GM18507 (cell line): ENCODE data around the gene TPP2.

ENCODE experiments used
- DNase-seq: peaks from one replicate; pipeline ENCODE4 v3.0.0; 2011; ENCODE audit warnings: low read depth; ENCODE audit not compliant: insufficient read length; ENCODE audit errors: extremely low spot score
- FAIRE-seq: peaks from 2 replicates; lab custom pipeline; 2011; peaks lifted over from hg19 to GRCh38; lab: Jason Lieb, UNC

The TPP2 gene

GRCh38 chr13:102591988-102592781, 4.6 kb upstream of the TPP2 start:
- FAIRE-seq = peak; percentile 92

GRCh38 chr13:102593466-102593865, 3.3 kb upstream of the TPP2 start:
- DNase-seq (no peak), FAIRE-seq (no peak)

More at GRCh38 chr13:102591988-102592781, 4.6 kb upstream of the TPP2 start:
- no peak for DNase-seq

- DNase-seq (peak; percentile 4), FAIRE-seq (peak; percentile 75)
These were observed 509 bp downstream of the TPP2 start for GRCh38 chr13:102597029-102597961.

- DNase-seq (no peak), FAIRE-seq (no peak)
These were observed 1.3 kb downstream of the TPP2 start for GRCh38 chr13:102598061-102598460.

GRCh38 chr13:102599426-102600012, 2.7 kb downstream of the TPP2 start:
- DNase-seq (no peak), FAIRE-seq (no peak)

- no peak for FAIRE-seq
- no peak for DNase-seq
These were observed 9.9 kb downstream of the TPP2 start for GRCh38 chr13:102606537-102607309.

- DNase-seq (no peak), FAIRE-seq (no peak)
These were observed 12.2 kb downstream of the TPP2 start for GRCh38 chr13:102608974-102609373.

- FAIRE-seq (no peak), DNase-seq (no peak)
These were observed 12.9 kb downstream of the TPP2 start for GRCh38 chr13:102609696-102610095.

- FAIRE-seq (no peak), DNase-seq (no peak)
These were observed 13.6 kb downstream of the TPP2 start for GRCh38 chr13:102610296-102610895.

- no peak for FAIRE-seq
- no peak for DNase-seq
These were observed 21.0 kb downstream of the TPP2 start for GRCh38 chr13:102617697-102618350.

- DNase-seq = no peak
- FAIRE-seq = no peak
These were observed 23.7 kb downstream of the TPP2 start for GRCh38 chr13:102620516-102620915.

- FAIRE-seq = peak; percentile 26
- DNase-seq = no peak
These were observed 30.1 kb downstream of the TPP2 start for GRCh38 chr13:102626928-102627327.

GRCh38 chr13:102628559-102628958, 31.8 kb downstream of the TPP2 start:
- FAIRE-seq (no peak), DNase-seq (no peak)

- DNase-seq = no peak
- no peak for FAIRE-seq
These were observed 34.4 kb downstream of the TPP2 start for GRCh38 chr13:102631198-102631597.

- FAIRE-seq = no peak
- DNase-seq = no peak
These were observed 42.0 kb downstream of the TPP2 start for GRCh38 chr13:102638741-102639140.

- DNase-seq (no peak), FAIRE-seq (no peak)
These were observed 45.2 kb downstream of the TPP2 start for GRCh38 chr13:102642029-102642428.

- DNase-seq = no peak
- no peak for FAIRE-seq
These were observed 45.7 kb downstream of the TPP2 start for GRCh38 chr13:102642475-102642874.

GRCh38 chr13:102643656-102644055, 46.9 kb downstream of the TPP2 start:
- DNase-seq (no peak), FAIRE-seq (no peak)

- DNase-seq = no peak
- FAIRE-seq = no peak
These were observed 48.9 kb downstream of the TPP2 start for GRCh38 chr13:102645701-102646100.
